ENCODE measurements around the gene PPP1R14B.
A peak's percentile ranks its signal among the peaks of the same experiment; 100 is the strongest.

The PPP1R14B gene

DNA sequence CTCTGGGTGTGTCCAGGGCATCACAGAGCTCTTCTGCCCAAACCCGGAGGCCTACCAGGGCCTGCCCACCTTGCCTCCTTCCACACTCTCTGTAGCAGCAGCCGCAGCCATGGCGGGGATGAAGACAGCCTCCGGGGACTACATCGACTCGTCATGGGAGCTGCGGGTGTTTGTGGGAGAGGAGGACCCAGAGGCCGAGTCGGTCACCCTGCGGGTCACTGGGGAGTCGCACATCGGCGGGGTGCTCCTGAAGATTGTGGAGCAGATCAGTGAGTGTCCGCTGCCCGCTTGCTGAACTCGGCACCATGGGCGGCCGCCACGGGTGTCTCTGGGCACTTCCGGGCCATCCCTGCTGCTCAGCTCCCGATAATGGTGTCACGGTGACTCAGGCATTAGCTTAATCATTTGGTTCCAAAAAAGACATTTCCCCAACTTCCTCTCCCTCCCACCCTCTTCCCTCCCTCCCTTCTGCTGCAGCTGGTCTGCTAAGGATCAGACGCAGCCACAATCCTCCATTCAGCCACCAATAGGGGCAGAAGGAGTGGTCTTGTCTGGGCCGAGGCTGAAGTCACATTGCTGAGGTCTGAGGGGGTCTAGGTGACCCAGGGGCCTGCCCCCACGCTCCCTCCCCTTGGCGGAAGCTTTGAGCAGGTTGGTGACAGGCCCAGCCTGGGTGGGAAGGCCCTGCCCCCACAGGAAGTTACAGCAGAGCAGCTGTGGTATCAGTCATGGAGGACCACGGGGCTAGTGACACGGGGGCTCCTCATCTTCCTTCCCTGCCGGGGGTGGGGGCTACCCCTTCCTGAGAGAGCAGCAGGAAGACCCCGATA, 39.3 kb downstream of the PPP1R14B start:
- peaks cover 5 to 55% (median 53%) of the 10 kb centered on the region in 4 experiments for H3K4me1 ChIP-seq (ENCODE audit: control extremely low read depth in 1 of 4, control insufficient read depth in 4 of 4, insufficient read depth in 4 of 4, low read length in 3 of 4)
- DNase-seq, result peak; percentile 91 to 98 (median 96)
- peak overlapping the region; percentile 89 to 95 for H3K27ac ChIP-seq (ENCODE audit: insufficient read depth in 1 of 2, low read depth in 1 of 2, low read length in 2 of 2, poor library complexity in 1 of 2, severe bottlenecking in 2 of 2)
- peak overlapping the region; percentile 48 to 94 (median 84) for H3K4me3 ChIP-seq (ENCODE audit: control insufficient read depth in 1 of 7, extremely low read depth in 1 of 7, insufficient read depth in 4 of 7, low read depth in 2 of 7, low read length in 6 of 7)
- 0% methylated on average over 20 of the region's 30 CpGs for WGBS (ENCODE audit: insufficient coverage)
- CTCF ChIA-PET, result interaction anchor here (1.1 to 15.6 kb wide), 17 partner anchors 13 to 151 kb away, joined by 3 to 321 read pairs (median 15); partner anchors contain the start of genes CATSPERZ, DNAJC4, ESRRA and FKBP2
- no peaks in the 10 kb centered on the region for H3K27me3 ChIP-seq (replicated peaks in 2 of 5; ENCODE audit: control insufficient read depth in 4 of 5, insufficient read depth in 5 of 5, low read length in 4 of 5)
- peaks cover 12 to 63% (median 45%) of the 10 kb centered on the region in 4 experiments for H3K36me3 ChIP-seq (ENCODE audit: control insufficient read depth in 4 of 4, insufficient read depth in 4 of 4, low read length in 3 of 4)
- POLR2A ChIA-PET, result interaction anchor here (0.6 to 5.9 kb wide), 11 partner anchors 10 to 110 kb away, joined by 3 to 74 read pairs (median 20); partner anchors contain the start of genes DNAJC4, ESRRA, FKBP2 and NUDT22
- no peaks in the 10 kb centered on the region for H3K9me3 ChIP-seq (ENCODE audit: control extremely low read depth in 1 of 5, control insufficient read depth in 4 of 5, insufficient read depth in 2 of 5, low read depth in 1 of 5, low read length in 4 of 5)

DNA sequence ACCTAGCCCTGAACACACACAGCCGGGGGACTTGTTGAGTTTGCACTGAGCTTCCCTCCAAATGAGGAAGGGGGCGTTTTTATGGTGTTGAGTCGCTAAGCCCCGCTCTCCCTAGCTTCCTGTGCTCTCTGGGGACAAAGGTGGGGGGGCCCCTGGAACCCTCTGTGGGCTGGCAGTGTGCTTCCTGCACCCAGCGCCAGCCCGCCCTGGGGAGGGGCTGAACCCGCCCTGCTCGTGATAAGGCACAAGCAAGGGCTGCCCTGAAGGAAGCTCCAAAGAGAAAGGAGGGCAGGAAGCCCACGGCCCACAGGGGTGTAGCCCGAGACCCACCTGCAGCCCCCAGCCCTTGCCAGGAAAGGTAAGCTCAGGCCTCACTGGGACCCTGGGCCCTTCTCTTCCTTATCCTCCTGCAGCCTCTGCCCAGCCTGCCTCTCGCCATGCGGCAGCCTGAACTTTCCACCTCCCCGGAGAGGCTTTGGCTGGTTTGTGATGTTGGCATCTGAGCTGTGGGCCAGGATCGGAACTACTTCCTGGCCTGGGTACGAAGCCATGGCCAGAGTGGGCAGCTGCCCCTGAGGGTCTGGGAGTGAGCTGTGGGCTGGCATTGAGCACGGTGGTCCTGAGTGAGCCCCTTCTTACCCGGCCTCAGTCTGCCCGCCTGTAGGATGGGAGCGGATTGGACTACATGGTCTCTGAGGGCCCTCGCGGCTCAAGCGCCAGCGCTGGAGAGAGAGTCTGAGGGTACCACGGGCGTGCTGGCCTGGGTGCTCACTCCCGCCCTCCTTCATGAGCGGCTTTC, 40.1 kb downstream of the PPP1R14B start, which contains the start of gene FERMT3:
TSS of gene FERMT3 (plus strand) at position 265 of the 799 bp plus-strand sequence. CDS start 644 bp downstream, outside the sequence.
- under 1% methylated on average over 22 of the region's 27 CpGs for WGBS (ENCODE audit: insufficient coverage)
- ChIA-PET CTCF (interaction anchor here (0.6 to 15.6 kb wide), 23 partner anchors 11 to 205 kb away, joined by 3 to 321 read pairs (median 10); partner anchors contain the start of genes CATSPERZ, DNAJC4, ESRRA and FKBP2), POLR2A (interaction anchor here (0.7 to 5.9 kb wide), 14 partner anchors 10 to 111 kb away, joined by 3 to 74 read pairs (median 16); partner anchors contain the start of genes DNAJC4, ESRRA, FKBP2 and NUDT22)
- Histone ChIP-seq H3K4me3 (ENCODE audit: control insufficient read depth in 1 of 7, extremely low read depth in 1 of 7, insufficient read depth in 4 of 7, low read depth in 2 of 7, low read length in 6 of 7) (peak within 1 kb of the TSS; percentile 48 to 94 (median 84)), H3K4me1 (ENCODE audit: control extremely low read depth in 1 of 4, control insufficient read depth in 4 of 4, insufficient read depth in 4 of 4, low read length in 3 of 4) (peaks cover 5 to 55% (median 53%) of the 10 kb centered on the region in 4 experiments), H3K9me3 (ENCODE audit: control extremely low read depth in 1 of 5, control insufficient read depth in 4 of 5, insufficient read depth in 2 of 5, low read depth in 1 of 5, low read length in 4 of 5) (no peaks in the 10 kb centered on the region), H3K27me3 (replicated peaks in 2 of 5; ENCODE audit: control insufficient read depth in 4 of 5, insufficient read depth in 5 of 5, low read length in 4 of 5) (no peaks in the 10 kb centered on the region), H3K27ac (ENCODE audit: insufficient read depth in 1 of 2, low read depth in 1 of 2, low read length in 2 of 2, poor library complexity in 1 of 2, severe bottlenecking in 2 of 2) (peak within 1 kb of the TSS; percentile 89 to 95), H3K36me3 (ENCODE audit: control insufficient read depth in 4 of 4, insufficient read depth in 4 of 4, low read length in 3 of 4) (peaks cover 6 to 61% (median 42%) of the 10 kb centered on the region in 4 experiments)
- peak; percentile 82 to 95 (median 93) for DNase-seq

DNA sequence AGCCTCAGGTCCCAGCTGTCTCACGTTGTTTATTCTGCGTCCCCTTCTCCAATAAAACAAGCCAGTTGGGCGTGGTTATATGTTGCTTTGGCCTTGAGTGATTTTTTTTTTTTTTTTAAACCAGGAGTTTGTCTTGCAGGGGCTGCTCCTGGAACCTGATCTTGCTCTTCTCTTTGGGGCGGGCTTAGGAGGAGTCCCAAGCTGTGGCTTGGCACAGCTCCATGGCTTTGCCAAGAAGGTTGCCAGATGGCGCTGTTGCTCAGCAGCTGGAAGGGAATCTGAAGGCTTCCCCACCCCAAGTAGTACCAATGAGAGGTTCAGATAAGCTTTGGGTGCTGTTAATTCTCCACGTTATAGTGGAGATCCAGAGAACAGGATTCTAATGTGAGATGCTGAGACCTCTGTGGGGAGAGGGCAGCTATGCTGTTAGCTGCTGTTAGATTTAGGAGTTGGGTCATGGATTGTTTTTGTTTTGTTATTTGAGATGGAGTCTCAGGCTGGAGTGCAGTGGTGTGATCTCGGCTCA, 42.2 kb downstream of the PPP1R14B start:
- CTCF ChIA-PET, result interaction anchor here (0.6 to 15.6 kb wide), 25 partner anchors 8 to 154 kb away, joined by 3 to 321 read pairs (median 10); partner anchors contain the start of genes CATSPERZ, DNAJC4, ESRRA and FKBP2
- POLR2A ChIA-PET, result interaction anchor here (0.7 to 5.9 kb wide), 7 partner anchors 13 to 1628 kb away, joined by 3 to 74 read pairs (median 6); partner anchors contain the start of genes FKBP2 and PPP1R14B
- H3K4me3 ChIP-seq (ENCODE audit: control insufficient read depth in 1 of 7, extremely low read depth in 1 of 7, insufficient read depth in 4 of 7, low read depth in 2 of 7, low read length in 6 of 7), result peak overlapping the region in 1 of 7 experiments; percentile 1
- DNase-seq, result peak; percentile 95 to 98 (median 96)
- H3K27ac ChIP-seq (ENCODE audit: insufficient read depth in 1 of 2, low read depth in 1 of 2, low read length in 2 of 2, poor library complexity in 1 of 2, severe bottlenecking in 2 of 2), result no peak overlapping the region
- 0% methylated on average over 2 of the region's 7 CpGs for WGBS (ENCODE audit: insufficient coverage)
- peaks cover 5 to 55% (median 53%) of the 10 kb centered on the region in 4 experiments for H3K4me1 ChIP-seq (ENCODE audit: control extremely low read depth in 1 of 4, control insufficient read depth in 4 of 4, insufficient read depth in 4 of 4, low read length in 3 of 4)
- H3K9me3 ChIP-seq (ENCODE audit: control extremely low read depth in 1 of 5, control insufficient read depth in 4 of 5, insufficient read depth in 2 of 5, low read depth in 1 of 5, low read length in 4 of 5), result no peaks in the 10 kb centered on the region
- peaks cover 8 to 59% (median 40%) of the 10 kb centered on the region in 4 experiments for H3K36me3 ChIP-seq (ENCODE audit: control insufficient read depth in 4 of 4, insufficient read depth in 4 of 4, low read length in 3 of 4)
- no peaks in the 10 kb centered on the region for H3K27me3 ChIP-seq (replicated peaks in 2 of 5; ENCODE audit: control insufficient read depth in 4 of 5, insufficient read depth in 5 of 5, low read length in 4 of 5)

DNA sequence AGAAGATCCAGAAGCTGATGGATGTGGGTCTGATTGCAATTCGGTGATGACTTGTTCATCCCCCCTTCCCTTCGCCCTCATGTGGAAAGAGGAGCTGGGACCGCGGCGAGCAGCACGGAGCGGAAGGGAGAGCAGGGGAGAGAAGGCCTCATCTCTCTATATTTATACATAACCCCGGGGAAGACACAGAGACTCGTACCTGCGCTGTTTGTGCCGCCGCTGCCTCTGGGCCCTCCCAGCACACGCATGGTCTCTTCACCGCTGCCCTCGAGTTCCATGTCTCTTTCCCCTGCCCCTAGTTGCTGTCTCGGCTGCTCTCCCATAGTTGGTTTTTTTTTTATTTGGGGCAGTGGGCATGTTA, 42.7 kb downstream of the PPP1R14B start:
- POLR2A ChIA-PET, result interaction anchor here (1.0 to 5.9 kb wide), 5 partner anchors 13 to 100 kb away, joined by 3 to 74 read pairs (median 28); partner anchors contain the start of genes FKBP2 and PPP1R14B
- CTCF ChIA-PET, result interaction anchor here (0.6 to 15.6 kb wide), 19 partner anchors 8 to 151 kb away, joined by 3 to 321 read pairs (median 10); partner anchors contain the start of genes CATSPERZ, DNAJC4, ESRRA and FKBP2
- H3K9me3 ChIP-seq (ENCODE audit: control extremely low read depth in 1 of 5, control insufficient read depth in 4 of 5, insufficient read depth in 2 of 5, low read depth in 1 of 5, low read length in 4 of 5), result no peaks in the 10 kb centered on the region
- peaks cover 8 to 54% (median 38%) of the 10 kb centered on the region in 4 experiments for H3K36me3 ChIP-seq (ENCODE audit: control insufficient read depth in 4 of 4, insufficient read depth in 4 of 4, low read length in 3 of 4)
- H3K27ac ChIP-seq (ENCODE audit: insufficient read depth in 1 of 2, low read depth in 1 of 2, low read length in 2 of 2, poor library complexity in 1 of 2, severe bottlenecking in 2 of 2), result no peak overlapping the region
- no peaks in the 10 kb centered on the region for H3K27me3 ChIP-seq (replicated peaks in 2 of 5; ENCODE audit: control insufficient read depth in 4 of 5, insufficient read depth in 5 of 5, low read length in 4 of 5)
- no peak for DNase-seq
- peaks cover 5 to 51% (median 51%) of the 10 kb centered on the region in 4 experiments for H3K4me1 ChIP-seq (ENCODE audit: control extremely low read depth in 1 of 4, control insufficient read depth in 4 of 4, insufficient read depth in 4 of 4, low read length in 3 of 4)
- no peak overlapping the region for H3K4me3 ChIP-seq (ENCODE audit: control insufficient read depth in 1 of 7, extremely low read depth in 1 of 7, insufficient read depth in 4 of 7, low read depth in 2 of 7, low read length in 6 of 7)
- 98% methylated on average over 8 of the region's 16 CpGs for WGBS (ENCODE audit: insufficient coverage)

DNA sequence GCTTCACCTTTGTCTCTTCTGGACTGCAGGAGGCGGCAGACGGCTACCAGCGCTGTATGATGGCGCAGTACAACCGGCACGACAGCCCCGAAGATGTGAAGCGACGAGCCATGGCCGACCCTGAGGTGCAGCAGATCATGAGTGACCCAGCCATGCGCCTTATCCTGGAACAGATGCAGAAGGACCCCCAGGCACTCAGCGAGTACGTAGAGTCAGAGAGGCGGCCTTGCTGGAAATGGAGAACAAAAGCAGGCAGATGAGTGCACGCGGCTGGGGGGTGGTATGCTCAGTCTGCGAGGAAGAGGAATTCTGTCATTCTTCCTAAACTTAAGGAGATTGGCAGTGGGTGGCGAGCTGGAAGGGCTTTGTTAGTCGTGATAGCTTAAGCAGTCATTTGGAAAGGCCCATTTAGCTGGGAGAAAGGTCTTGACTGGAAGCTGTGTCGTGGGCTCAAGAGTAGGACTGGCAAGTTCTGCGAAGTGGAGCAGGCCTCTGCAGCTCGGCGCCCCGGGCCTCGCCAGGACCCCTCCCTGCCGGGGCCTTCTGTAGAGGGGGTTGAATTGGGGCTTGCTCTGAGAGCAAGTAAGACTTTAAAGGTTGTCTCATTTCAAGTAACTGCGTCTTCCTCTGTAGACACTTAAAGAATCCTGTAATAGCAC, 43.2 kb downstream of the PPP1R14B start:
- ChIA-PET POLR2A (interaction anchor here (0.5 to 5.9 kb wide), 4 partner anchors 9 to 101 kb away, joined by 3 to 74 read pairs (median 28); partner anchors contain the start of genes FKBP2 and PPP1R14B), CTCF (interaction anchor here (0.6 to 15.6 kb wide), 14 partner anchors 15 to 99 kb away, joined by 3 to 321 read pairs (median 18); partner anchors contain the start of genes CATSPERZ, DNAJC4, ESRRA and FKBP2)
- Histone ChIP-seq H3K9me3 (ENCODE audit: control extremely low read depth in 1 of 5, control insufficient read depth in 4 of 5, insufficient read depth in 2 of 5, low read depth in 1 of 5, low read length in 4 of 5) (no peaks in the 10 kb centered on the region), H3K4me1 (ENCODE audit: control extremely low read depth in 1 of 4, control insufficient read depth in 4 of 4, insufficient read depth in 4 of 4, low read length in 3 of 4) (peaks cover 5 to 46% (median 46%) of the 10 kb centered on the region in 4 experiments), H3K27ac (ENCODE audit: insufficient read depth in 1 of 2, low read depth in 1 of 2, low read length in 2 of 2, poor library complexity in 1 of 2, severe bottlenecking in 2 of 2) (no peak overlapping the region), H3K36me3 (ENCODE audit: control insufficient read depth in 4 of 4, insufficient read depth in 4 of 4, low read length in 3 of 4) (peaks cover 8 to 49% (median 36%) of the 10 kb centered on the region in 4 experiments), H3K4me3 (ENCODE audit: control insufficient read depth in 1 of 7, extremely low read depth in 1 of 7, insufficient read depth in 4 of 7, low read depth in 2 of 7, low read length in 6 of 7) (no peak overlapping the region), H3K27me3 (replicated peaks in 2 of 5; ENCODE audit: control insufficient read depth in 4 of 5, insufficient read depth in 5 of 5, low read length in 4 of 5) (no peaks in the 10 kb centered on the region)
- 97% methylated on average over 15 of the region's 27 CpGs for WGBS (ENCODE audit: insufficient coverage)
- DNase-seq, result no peak

Measured in common myeloid progenitor, CD34-positive (primary cell).